Mesenchymal stem cell (in vitro differentiated cells and primary cell): ENCODE results near the gene PRKCA.

ENCODE experiments used
- DNase-seq: peaks from one replicate; pipeline ENCODE4 v3.0.0-alpha.2; 2013
- H2AFZ ChIP-seq: one replicate; pipeline ENCODE4 v1.6.1; 2013; ENCODE audit warnings: low read depth, mild to moderate bottlenecking, control low read depth, inconsistent platforms, low read length, moderate library complexity
- H2AK5ac ChIP-seq: 2 replicates; pipeline ENCODE4 v1.6.1; 2013; ENCODE audit warnings: low read length, moderate library complexity, mild to moderate bottlenecking, inconsistent platforms; ENCODE audit not compliant: severe bottlenecking
- H2BK120ac ChIP-seq: one replicate; pipeline ENCODE4 v1.6.1; 2013; ENCODE audit warnings: low read depth, mild to moderate bottlenecking, inconsistent platforms, low read length, moderate library complexity
- H2BK12ac ChIP-seq, 2 experiments: one replicate each; pipeline ENCODE4 v1.6.1; 2013; ENCODE audit warnings: inconsistent platforms in 2 of 2, low read length in 2 of 2, mild to moderate bottlenecking in 2 of 2, moderate library complexity in 2 of 2, control low read depth in 1 of 2
- H2BK15ac ChIP-seq: one replicate; pipeline ENCODE4 v1.6.1; 2013; ENCODE audit warnings: mild to moderate bottlenecking, low read depth, inconsistent platforms; ENCODE audit not compliant: poor library complexity, severe bottlenecking
- H2BK5ac ChIP-seq: 2 replicates; pipeline ENCODE4 v1.6.1; 2013; ENCODE audit warnings: low read depth, mild to moderate bottlenecking, low read length, control low read depth, inconsistent platforms; ENCODE audit not compliant: poor library complexity, severe bottlenecking
- H3K14ac ChIP-seq, 2 experiments: one replicate each; pipeline ENCODE4 v1.6.1; 2013; ENCODE audit warnings: inconsistent platforms in 2 of 2, low read length in 2 of 2, control low read depth in 1 of 2, mild to moderate bottlenecking in 1 of 2, moderate library complexity in 1 of 2
- H3K18ac ChIP-seq, 2 experiments: one replicate each; pipeline ENCODE4 v1.6.1; 2013; ENCODE audit warnings: inconsistent platforms in 2 of 2, low read length in 2 of 2, control low read depth in 1 of 2, low read depth in 1 of 2, mild to moderate bottlenecking in 1 of 2
- H3K23ac ChIP-seq, 2 experiments: one replicate each; pipeline ENCODE4 v1.6.1; 2013; ENCODE audit warnings: inconsistent platforms in 2 of 2, low read length in 2 of 2, mild to moderate bottlenecking in 2 of 2, moderate library complexity in 2 of 2, control low read depth in 1 of 2
- H3K27ac ChIP-seq: 2 replicates; pipeline ENCODE4 v1.5.1; 2013; ENCODE audit warnings: mild to moderate bottlenecking, moderate library complexity, low read length, control low read depth, inconsistent platforms; ENCODE audit not compliant: poor library complexity, severe bottlenecking
- H3K27me3 ChIP-seq, 2 experiments: 2 replicates each; pipeline versions ENCODE4 v1.6.1 to v1.7.0; 2013; ENCODE audit warnings: low read length in 2 of 2, mild to moderate bottlenecking in 2 of 2, moderate library complexity in 2 of 2, control low read depth in 1 of 2, inconsistent platforms in 1 of 2; ENCODE audit not compliant: control insufficient read depth in 1 of 2, insufficient read depth in 1 of 2
- H3K36me3 ChIP-seq, 2 experiments: 2 replicates each; pipeline versions ENCODE4 v1.6.1 to v1.7.0; 2013; ENCODE audit warnings: low read length in 2 of 2, control low read depth in 1 of 2, inconsistent platforms in 1 of 2, low read depth in 1 of 2, mild to moderate bottlenecking in 1 of 2; ENCODE audit not compliant: insufficient read depth in 2 of 2, control insufficient read depth in 1 of 2
- H3K4ac ChIP-seq, 2 experiments: one replicate each; pipeline ENCODE4 v1.6.1; 2013; ENCODE audit warnings: inconsistent platforms in 2 of 2, low read length in 2 of 2, mild to moderate bottlenecking in 2 of 2, moderate library complexity in 2 of 2, control low read depth in 1 of 2, low read depth in 1 of 2
- H3K4me1 ChIP-seq: 2 replicates; pipeline ENCODE4 v1.6.1; 2013; ENCODE audit warnings: low read depth, low read length, control low read depth; ENCODE audit not compliant: control insufficient read depth, insufficient read depth
- H3K4me2 ChIP-seq: 2 replicates; pipeline ENCODE4 v1.6.1; 2013; ENCODE audit warnings: low read length, mild to moderate bottlenecking, inconsistent platforms; ENCODE audit not compliant: poor library complexity, severe bottlenecking
- H3K4me3 ChIP-seq, 2 experiments: 2 replicates each; pipeline versions ENCODE4 v1.5.1 to v1.7.0; 2013; ENCODE audit warnings: low read length in 2 of 2, mild to moderate bottlenecking in 2 of 2, control low read depth in 1 of 2, low read depth in 1 of 2; ENCODE audit not compliant: insufficient read depth in 1 of 2
- H3K79me1 ChIP-seq: replicated peaks from 2 replicates; pipeline ENCODE4 v1.6.1; 2013; ENCODE audit warnings: mild to moderate bottlenecking, control low read depth, low read length, inconsistent platforms; ENCODE audit not compliant: poor library complexity, severe bottlenecking
- H3K9ac ChIP-seq: 2 replicates; pipeline ENCODE4 v1.7.0; 2013; ENCODE audit warnings: mild to moderate bottlenecking, low read length, moderate library complexity
- H3K9me3 ChIP-seq: 2 replicates; pipeline ENCODE4 v1.7.0; 2013; ENCODE audit warnings: mild to moderate bottlenecking, low read length; ENCODE audit not compliant: control insufficient read depth
- H4K8ac ChIP-seq: one replicate; pipeline ENCODE4 v1.6.1; 2013; ENCODE audit warnings: inconsistent platforms, mild to moderate bottlenecking, low read length, moderate library complexity
- H4K91ac ChIP-seq: one replicate; pipeline ENCODE4 v1.6.1; 2013; ENCODE audit warnings: mild to moderate bottlenecking, low read length, inconsistent platforms
- WGBS: methylation state at CpG from one replicate; pipeline ENCODE4 v1.1.7; 2013; ENCODE audit warnings: mixed read lengths; 5-methylcytosine and 5-hydroxymethylcytosine counted together

PRKCA gene

DNA sequence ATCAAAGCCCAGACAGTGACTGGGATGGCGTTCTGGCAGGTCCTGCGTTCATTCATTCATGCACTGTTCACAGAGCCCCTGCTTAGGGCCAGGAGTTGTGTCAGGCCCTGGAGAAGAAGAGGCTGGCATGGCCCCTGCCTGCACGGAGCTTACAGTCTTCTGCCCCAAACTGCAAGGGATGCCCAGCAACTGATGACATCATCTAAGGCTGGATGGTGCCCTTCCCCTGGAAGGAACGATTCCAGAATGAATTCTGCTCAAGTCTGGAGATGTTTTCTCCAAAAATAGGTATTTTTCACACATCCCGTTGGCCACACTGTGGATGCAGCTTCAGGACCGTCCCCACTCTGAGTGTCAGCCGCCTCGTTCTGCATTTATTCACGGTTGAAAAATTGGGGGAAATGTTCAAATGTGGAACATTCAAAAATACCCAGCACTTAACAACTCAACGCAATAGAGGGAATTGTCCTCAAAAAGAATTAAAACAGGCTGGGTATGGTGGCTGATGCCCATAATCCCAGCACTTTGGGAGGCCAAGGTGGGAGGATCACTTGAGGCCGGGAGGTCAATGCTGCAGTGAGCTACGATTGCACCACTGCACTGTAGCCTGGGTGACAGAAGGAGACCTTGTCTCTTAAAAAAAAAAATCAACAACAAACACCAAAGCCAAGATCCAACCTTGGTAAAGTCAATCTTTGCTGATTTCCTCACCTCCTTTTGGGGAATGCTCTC, 508.7 kb downstream of the PRKCA start:
- WGBS: 93% methylated on average over 8 of the region's 12 CpGs
- Histone ChIP-seq H2BK120ac (no peak overlapping the region), H3K79me1 (no peaks in the 10 kb centered on the region), H3K14ac (no peak overlapping the region), H3K9me3 (no peaks in the 10 kb centered on the region), H3K36me3 (peaks cover 2 to 12% of the 10 kb centered on the region in 2 experiments), H2AK5ac (no peak overlapping the region), H2BK15ac (no peak overlapping the region), H3K23ac (no peak overlapping the region), H3K4me2 (no peak overlapping the region), H3K27ac (no peak overlapping the region), H3K4me3 (no peak overlapping the region), H3K4ac (no peak overlapping the region), H3K4me1 (no peaks in the 10 kb centered on the region), H3K9ac (no peak overlapping the region), H2BK5ac (no peak overlapping the region), H3K27me3 (peaks cover 12 to 19% of the 10 kb centered on the region in 2 experiments), H4K8ac (no peak overlapping the region), H2BK12ac (no peak overlapping the region), H4K91ac (no peak overlapping the region), H3K18ac (no peak overlapping the region), H2AFZ (no peak overlapping the region)
- DNase-seq: no peak

DNA sequence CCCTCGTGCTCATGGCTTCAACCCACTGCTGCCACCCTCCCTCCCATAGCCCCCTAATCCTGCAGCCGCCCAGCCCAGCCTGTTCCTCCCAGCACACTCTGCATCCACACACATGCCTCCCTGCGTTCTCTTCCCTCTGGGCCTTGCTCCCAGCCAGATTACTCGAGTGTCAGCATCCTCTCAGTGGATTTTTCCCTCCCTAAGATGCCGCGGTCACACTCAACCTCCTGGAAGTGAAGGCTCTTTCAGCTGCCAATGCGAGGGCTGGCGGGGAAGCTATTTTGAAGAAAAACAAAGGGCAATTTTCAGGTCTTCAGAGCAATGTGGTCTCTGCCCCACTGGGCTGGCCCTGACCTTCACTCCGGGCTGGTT, 509.3 kb downstream of the PRKCA start:
- no peaks in the 10 kb centered on the region for H3K9me3 ChIP-seq
- H2AFZ ChIP-seq: no peak overlapping the region
- no peak overlapping the region for H4K8ac ChIP-seq
- no peak overlapping the region for H3K23ac ChIP-seq
- H4K91ac ChIP-seq: no peak overlapping the region
- peaks cover 0 to 9% of the 10 kb centered on the region in 2 experiments for H3K36me3 ChIP-seq
- H3K4me3 ChIP-seq: no peak overlapping the region
- H2BK5ac ChIP-seq: no peak overlapping the region
- no peak overlapping the region for H3K27ac ChIP-seq
- H3K14ac ChIP-seq: no peak overlapping the region
- H3K4me2 ChIP-seq: no peak overlapping the region
- H3K27me3 ChIP-seq: peaks cover 12 to 19% of the 10 kb centered on the region in 2 experiments
- no peaks in the 10 kb centered on the region for H3K4me1 ChIP-seq
- DNase-seq: no peak
- H3K18ac ChIP-seq: no peak overlapping the region
- H3K4ac ChIP-seq: no peak overlapping the region
- no peaks in the 10 kb centered on the region for H3K79me1 ChIP-seq
- H2AK5ac ChIP-seq: no peak overlapping the region
- no peak overlapping the region for H2BK120ac ChIP-seq
- WGBS: 95% methylated on average over 9 of the region's 9 CpGs
- H3K9ac ChIP-seq: no peak overlapping the region
- H2BK15ac ChIP-seq: no peak overlapping the region
- no peak overlapping the region for H2BK12ac ChIP-seq

DNA sequence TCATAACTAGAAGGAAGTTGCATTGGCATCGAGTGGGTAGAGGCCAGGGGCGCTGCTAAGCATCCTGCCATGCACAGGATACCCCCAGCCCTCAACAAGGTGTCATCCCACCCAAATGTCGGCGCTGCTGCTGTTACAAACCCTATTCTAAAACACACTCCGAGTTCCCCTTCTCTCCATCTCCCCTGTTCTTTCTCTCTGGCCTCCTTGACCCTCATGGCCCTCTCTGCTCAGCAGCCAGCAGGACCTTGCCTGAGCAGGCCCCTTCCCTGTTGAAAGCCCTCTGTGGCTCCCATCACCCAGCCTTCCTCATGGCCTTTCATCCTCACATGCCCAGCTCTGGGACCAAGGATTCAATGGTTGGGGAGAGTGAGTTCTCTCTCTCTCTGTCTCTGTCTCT, 510.2 kb downstream of the PRKCA start:
- Histone ChIP-seq H3K9me3 (peaks cover 3% of the 10 kb centered on the region), H2BK120ac (no peak overlapping the region), H3K27me3 (peaks cover 12 to 19% of the 10 kb centered on the region in 2 experiments), H2BK5ac (no peak overlapping the region), H3K9ac (no peak overlapping the region), H3K36me3 (peaks cover 0 to 4% of the 10 kb centered on the region in 2 experiments), H3K14ac (no peak overlapping the region), H4K8ac (no peak overlapping the region), H3K4me3 (no peak overlapping the region), H3K23ac (no peak overlapping the region), H3K4me1 (no peaks in the 10 kb centered on the region), H2BK12ac (no peak overlapping the region), H3K18ac (no peak overlapping the region), H3K4ac (no peak overlapping the region), H2AFZ (no peak overlapping the region), H3K79me1 (no peaks in the 10 kb centered on the region), H2AK5ac (no peak overlapping the region), H2BK15ac (no peak overlapping the region), H3K27ac (no peak overlapping the region), H3K4me2 (no peak overlapping the region), H4K91ac (no peak overlapping the region)
- WGBS: 92% methylated on average over 5 of the region's 5 CpGs
- DNase-seq: no peak

DNA sequence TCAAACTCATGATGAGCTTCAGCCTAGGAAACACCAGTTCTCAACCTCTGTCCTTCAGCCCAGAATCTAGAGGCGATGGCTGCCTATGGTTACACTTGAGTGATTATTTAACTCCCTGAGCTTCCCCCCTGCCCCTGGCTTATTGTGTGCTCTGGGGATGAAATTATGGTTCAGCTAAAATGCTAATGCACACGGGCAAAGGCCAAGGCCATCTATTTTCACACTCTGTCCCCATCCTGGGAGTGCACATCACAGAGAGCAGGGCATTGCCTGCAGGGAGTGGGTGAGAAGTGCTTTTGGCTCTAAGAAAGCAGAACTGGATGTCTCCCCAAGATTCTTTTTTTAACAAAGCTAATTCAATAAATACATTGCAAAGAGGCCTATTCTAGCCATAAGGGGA, 510.9 kb downstream of the PRKCA start:
- H3K9ac ChIP-seq: no peak overlapping the region
- no peak overlapping the region for H3K4me3 ChIP-seq
- no peak overlapping the region for H4K8ac ChIP-seq
- H2AFZ ChIP-seq: no peak overlapping the region
- H2BK120ac ChIP-seq: no peak overlapping the region
- no peak overlapping the region for H4K91ac ChIP-seq
- no peak overlapping the region for H3K23ac ChIP-seq
- H3K14ac ChIP-seq: no peak overlapping the region
- no peak overlapping the region for H2BK5ac ChIP-seq
- no peak for DNase-seq
- H3K4ac ChIP-seq: no peak overlapping the region
- H2BK15ac ChIP-seq: no peak overlapping the region
- H2BK12ac ChIP-seq: no peak overlapping the region
- no peak overlapping the region for H3K18ac ChIP-seq
- peaks cover 11% of the 10 kb centered on the region for H3K9me3 ChIP-seq
- H3K27ac ChIP-seq: no peak overlapping the region
- peaks cover 12 to 22% of the 10 kb centered on the region in 2 experiments for H3K27me3 ChIP-seq
- H3K4me2 ChIP-seq: no peak overlapping the region
- WGBS: 67% methylated on average over 1 of the region's 2 CpGs
- no peaks in the 10 kb centered on the region for H3K79me1 ChIP-seq
- H3K36me3 ChIP-seq: no peaks in the 10 kb centered on the region
- H3K4me1 ChIP-seq: no peaks in the 10 kb centered on the region
- H2AK5ac ChIP-seq: no peak overlapping the region
